Peyer's patch (tissue), 4 donors: ENCODE results near the gene PGBD2.
"Not testable (repeated sequence)": the region's sequence is repeated elsewhere in the genome, so short reads cannot be mapped to it uniquely, and the experiment has no call there.

ENCODE experiments used
- CTCF ChIP-seq, 6 experiments: fragments of 450-650 bp in 4 of 6; fragments of 200-600 bp in 2 of 6; sonication (generic) in 1 of 6; IDR thresholded peaks; one replicate each; pipeline ENCODE4 v1.5.1; 2017 to 2019; ENCODE audit warnings: antibody characterized with exemption in 6 of 6, mild to moderate bottlenecking in 3 of 6, moderate library complexity in 1 of 6
- POLR2A ChIP-seq, 2 donors: fragments of 450-650 bp; IDR thresholded peaks; one replicate each; pipeline ENCODE4 v1.5.1; 2017; ENCODE audit warnings: antibody characterized with exemption in 2 of 2, mild to moderate bottlenecking in 2 of 2, moderate library complexity in 2 of 2

GRCh38 chr1:248945453-248945852 is 39.4 kb downstream of the PGBD2 start:
- TF ChIP-seq CTCF, POLR2A (IDR thresholded peaks at IDR 0.05): not testable (repeated sequence)
